Measurements from ENCODE around the gene KRTAP7-1.

The KRTAP7-1 gene

DNA sequence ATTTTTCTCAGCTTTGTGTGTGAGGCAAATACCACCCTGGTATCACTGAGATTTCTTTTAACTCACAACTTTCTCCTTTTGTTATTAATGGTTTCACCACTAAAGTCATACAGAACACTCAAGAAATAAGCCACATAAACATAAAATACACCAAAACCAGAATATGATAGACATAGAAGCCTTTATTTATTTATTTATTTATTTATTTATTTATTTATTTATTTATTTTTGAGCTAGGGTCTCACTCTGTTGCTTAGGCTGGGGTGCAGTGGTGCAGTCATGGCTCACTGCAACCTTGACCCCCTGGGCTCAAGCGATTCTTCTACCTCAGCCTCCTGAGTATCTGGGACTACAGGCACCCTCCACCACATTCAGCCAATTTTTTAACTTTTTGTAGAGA, 29.0 kb downstream of the KRTAP7-1 start:
- no peak overlapping the region for H3K4me2 ChIP-seq
- H3K27me3 ChIP-seq: no peaks in the 10 kb centered on the region
- H3K4me3 ChIP-seq: no peak overlapping the region
- TF ChIP-seq Cebpa-rat (IDR thresholded peaks at IDR 0.05): no peak
- no peaks in the 10 kb centered on the region for H3K36me3 ChIP-seq
- H3K4me1 ChIP-seq: peaks cover 0 to 5% (median 0%) of the 10 kb centered on the region in 10 experiments; a peak in 4 of 20 replicates
- H3K9ac ChIP-seq: no peak overlapping the region
- no peak overlapping the region for H3K27ac ChIP-seq
- no peaks in the 10 kb centered on the region for H4K20me1 ChIP-seq
- H3K9me3 ChIP-seq (replicated peaks in 1 of 11): no peaks in the 10 kb centered on the region

DNA sequence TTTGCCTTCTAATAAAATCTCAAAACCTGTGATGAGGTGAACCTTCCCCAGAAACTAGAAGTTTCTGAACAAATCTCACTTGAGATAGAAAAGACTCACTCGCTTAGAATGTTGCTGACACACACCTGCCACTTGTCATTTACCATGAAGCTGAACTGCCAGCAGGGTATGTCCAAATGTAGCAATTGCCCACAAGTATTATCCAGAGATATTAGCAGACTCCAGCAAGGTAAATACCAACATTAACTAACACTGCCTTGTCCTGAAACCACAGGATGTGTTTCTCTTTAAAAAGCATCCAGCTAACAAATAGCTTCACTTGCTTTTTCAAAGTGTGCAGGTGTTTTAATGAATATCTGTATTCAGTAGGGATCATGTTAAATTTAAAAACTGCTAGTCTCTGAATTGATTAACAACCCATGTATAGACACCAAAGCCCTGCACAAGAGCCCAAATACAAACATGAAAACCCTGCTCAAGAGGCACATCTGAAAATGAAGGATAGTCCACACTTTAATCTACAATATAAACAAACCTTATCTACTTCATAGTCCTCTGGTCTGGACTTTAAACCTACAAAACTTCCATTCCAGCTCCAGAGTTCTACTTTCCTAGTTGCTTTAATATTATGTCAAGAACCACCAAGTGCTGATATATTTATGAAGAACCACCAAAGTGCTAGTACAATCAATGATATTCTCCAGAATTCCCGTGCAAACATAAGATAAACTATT, 35.8 kb downstream of the KRTAP7-1 start:
- H3K4me1 ChIP-seq: peaks cover 0 to 3% (median 0%) of the 10 kb centered on the region in 10 experiments; a peak in 4 of 20 replicates
- H3K27me3 ChIP-seq: no peaks in the 10 kb centered on the region
- no peaks in the 10 kb centered on the region for H4K20me1 ChIP-seq
- no peaks in the 10 kb centered on the region for H3K9me3 ChIP-seq (replicated peaks in 1 of 11)
- H3K9ac ChIP-seq: no peak overlapping the region
- TF ChIP-seq Cebpa-rat (IDR thresholded peaks at IDR 0.05): no peak
- H3K4me3 ChIP-seq: no peak overlapping the region
- H3K36me3 ChIP-seq: no peaks in the 10 kb centered on the region
- no peak overlapping the region for H3K27ac ChIP-seq
- H3K4me2 ChIP-seq: no peak overlapping the region

DNA sequence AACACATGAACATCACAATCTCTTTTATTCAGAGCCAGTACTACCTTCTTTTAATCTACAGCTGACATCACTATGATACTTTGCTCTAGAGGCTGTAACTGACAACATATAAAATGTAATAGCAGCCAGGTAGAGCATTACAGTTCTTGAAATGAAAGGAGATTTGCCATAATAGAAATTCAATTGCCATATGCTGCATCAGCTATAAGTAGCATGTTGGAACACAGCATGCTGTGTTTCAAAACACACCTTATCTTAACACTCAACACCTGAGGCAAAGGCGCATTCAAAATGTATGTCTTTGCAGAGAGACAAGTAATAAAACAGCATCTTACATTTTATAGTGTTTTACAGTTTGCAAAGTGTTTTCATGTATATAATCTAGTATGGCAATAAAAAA, 50.3 kb downstream of the KRTAP7-1 start:
- Histone ChIP-seq H3K27ac (no peak overlapping the region), H3K36me3 (no peaks in the 10 kb centered on the region), H3K4me1 (no peaks in the 10 kb centered on the region), H3K4me2 (no peak overlapping the region), H4K20me1 (no peaks in the 10 kb centered on the region), H3K4me3 (no peak overlapping the region), H3K9me3 (replicated peaks in 1 of 11) (no peaks in the 10 kb centered on the region; a peak in 1 of 22 replicates), H3K27me3 (no peaks in the 10 kb centered on the region), H3K9ac (no peak overlapping the region)
- TF ChIP-seq Cebpa-rat (IDR thresholded peaks at IDR 0.05): no peak
